Measurements from ENCODE around the gene SNX1.
"Not testable (repeated sequence)": the region's sequence is repeated elsewhere in the genome, so short reads cannot be mapped to it uniquely, and the experiment has no call there.

The SNX1 gene

GRCh38 chr15:64073496-64073895 is 22.3 kb upstream of the SNX1 start:
- DNase-seq (ENCODE audit: low spot score) = not testable (repeated sequence)

GRCh38 chr15:64082757-64083156 is 13.0 kb upstream of the SNX1 start:
- no peak for DNase-seq (ENCODE audit: low spot score)

- no peak for DNase-seq (ENCODE audit: low spot score)
These were observed 6.1 kb upstream of the SNX1 start for GRCh38 chr15:64089543-64090280.

- no peak for DNase-seq (ENCODE audit: low spot score)
These were observed 5.3 kb upstream of the SNX1 start for GRCh38 chr15:64090527-64090926.

- no peak for DNase-seq (ENCODE audit: low spot score)
These were observed 3.5 kb upstream of the SNX1 start for GRCh38 chr15:64092075-64092820.

GRCh38 chr15:64092864-64093626 is 2.7 kb upstream of the SNX1 start:
- peak; percentile 34 for DNase-seq (ENCODE audit: low spot score)

- peak; percentile 91 for DNase-seq (ENCODE audit: low spot score)
These were observed 2.0 kb upstream of the SNX1 start, which contains the start of gene CIAO2A for GRCh38 chr15:64093627-64094417. Gene CIAO2A (minus strand): TSS chr15:64093838. CDS start chr15:64093768, 70 bp downstream.

GRCh38 chr15:64095431-64095794 is 369 bp upstream of the SNX1 start:
- no peak for DNase-seq (ENCODE audit: low spot score)

GRCh38 chr15:64096668-64097384 is 1.0 kb downstream of the SNX1 start:
- DNase-seq (ENCODE audit: low spot score) = peak; percentile 14

GRCh38 chr15:64099379-64099778 is 3.6 kb downstream of the SNX1 start:
- no peak for DNase-seq (ENCODE audit: low spot score)

GRCh38 chr15:64100958-64101357 is 5.2 kb downstream of the SNX1 start:
- no peak for DNase-seq (ENCODE audit: low spot score)

GRCh38 chr15:64102497-64102896 is 6.7 kb downstream of the SNX1 start:
- DNase-seq (ENCODE audit: low spot score) = no peak

GRCh38 chr15:64105113-64105704 is 9.4 kb downstream of the SNX1 start:
- peak; percentile 29 for DNase-seq (ENCODE audit: low spot score)

GRCh38 chr15:64107337-64107736 is 11.6 kb downstream of the SNX1 start:
- no peak for DNase-seq (ENCODE audit: low spot score)

GRCh38 chr15:64110108-64110701 is 14.4 kb downstream of the SNX1 start:
- DNase-seq (ENCODE audit: low spot score) = not testable (repeated sequence)

GRCh38 chr15:64110950-64111678 is 15.3 kb downstream of the SNX1 start:
- DNase-seq (ENCODE audit: low spot score) = no peak

GRCh38 chr15:64111679-64112050 is 15.9 kb downstream of the SNX1 start:
- DNase-seq (ENCODE audit: low spot score) = no peak

- DNase-seq (ENCODE audit: low spot score) = no peak
These were observed 16.4 kb downstream of the SNX1 start for GRCh38 chr15:64112073-64112772.

GRCh38 chr15:64112904-64113303 is 17.1 kb downstream of the SNX1 start:
- peak; percentile 20 for DNase-seq (ENCODE audit: low spot score)
